GM12878 (cell line): Measurements from ENCODE around the gene NGFR.
A peak's percentile ranks its signal among the peaks of the same experiment; 100 is the strongest.

Experiments used
- EED ChIP-seq: sonication (generic); IDR thresholded peaks from 2 replicates; pipeline ENCODE4 v1.6.1; 2016; ENCODE audit warnings: antibody characterized with exemption, low read depth
- POLR2A ChIP-seq: IDR thresholded peaks from 2 replicates; pipeline ENCODE4 v1.6.1; 2011; ENCODE audit warnings: low read depth, mild to moderate bottlenecking, low read length
- SIX5 ChIP-seq: IDR thresholded peaks from 2 replicates; pipeline ENCODE4 v1.6.1; 2011; ENCODE audit warnings: mild to moderate bottlenecking, low read depth, low read length, moderate library complexity; ENCODE audit not compliant: severe bottlenecking
- TF ChIP-seq, protein P1 (sequence below), 3 experiments: IDR thresholded peaks in 2 of 3; conservative IDR thresholded peaks in 1 of 3; 2 replicates each; pipeline ENCODE4 v1.5.1; 2011; ENCODE audit warnings: low read depth in 3 of 3, low read length in 3 of 3, mild to moderate bottlenecking in 3 of 3, control low read depth in 2 of 3, moderate library complexity in 2 of 3, inconsistent platforms in 1 of 3, mixed read lengths in 1 of 3; ENCODE audit not compliant: control insufficient read depth in 2 of 3, insufficient read depth in 1 of 3; ENCODE audit errors: extremely low read depth in 1 of 3

DNA sequence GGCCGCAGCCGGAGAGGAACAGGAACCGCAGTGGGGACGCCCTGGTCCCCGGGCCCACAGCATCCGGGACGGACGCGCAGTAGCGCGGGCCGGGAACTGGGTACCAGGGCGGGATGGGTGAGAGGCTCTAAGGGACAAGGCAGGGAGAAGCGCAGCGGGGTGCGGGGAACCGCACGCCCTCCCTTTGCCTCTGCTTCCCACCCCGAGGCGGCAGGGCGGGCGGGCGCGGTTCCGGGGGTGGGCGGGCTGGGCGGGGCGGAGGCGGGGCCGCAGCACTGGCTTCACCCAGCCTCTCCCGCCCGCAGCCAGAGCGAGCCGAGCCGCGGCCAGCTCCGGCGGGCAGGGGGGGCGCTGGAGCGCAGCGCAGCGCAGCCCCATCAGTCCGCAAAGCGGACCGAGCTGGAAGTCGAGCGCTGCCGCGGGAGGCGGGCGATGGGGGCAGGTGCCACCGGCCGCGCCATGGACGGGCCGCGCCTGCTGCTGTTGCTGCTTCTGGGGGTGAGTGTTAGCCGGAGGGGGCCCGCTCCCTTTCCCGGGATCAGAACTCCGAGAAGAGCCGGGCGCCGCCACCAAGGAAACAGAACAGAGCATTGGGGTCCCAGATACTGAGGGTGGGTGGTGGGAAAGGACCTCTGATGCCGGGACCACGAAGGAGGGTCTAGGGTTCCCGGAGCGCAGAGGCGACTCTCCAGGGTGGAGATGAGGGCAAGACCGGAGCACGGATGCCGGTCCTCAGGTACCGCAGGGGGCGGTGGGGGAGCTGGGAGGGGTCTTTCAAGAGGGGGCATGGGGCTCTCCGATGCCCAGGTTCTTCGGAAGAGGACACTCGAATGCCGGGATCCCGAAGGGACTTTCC is at the start of gene NGFR:
- peak; percentile 67 for TF ChIP-seq POLR2A
- TF ChIP-seq, protein P1, sequence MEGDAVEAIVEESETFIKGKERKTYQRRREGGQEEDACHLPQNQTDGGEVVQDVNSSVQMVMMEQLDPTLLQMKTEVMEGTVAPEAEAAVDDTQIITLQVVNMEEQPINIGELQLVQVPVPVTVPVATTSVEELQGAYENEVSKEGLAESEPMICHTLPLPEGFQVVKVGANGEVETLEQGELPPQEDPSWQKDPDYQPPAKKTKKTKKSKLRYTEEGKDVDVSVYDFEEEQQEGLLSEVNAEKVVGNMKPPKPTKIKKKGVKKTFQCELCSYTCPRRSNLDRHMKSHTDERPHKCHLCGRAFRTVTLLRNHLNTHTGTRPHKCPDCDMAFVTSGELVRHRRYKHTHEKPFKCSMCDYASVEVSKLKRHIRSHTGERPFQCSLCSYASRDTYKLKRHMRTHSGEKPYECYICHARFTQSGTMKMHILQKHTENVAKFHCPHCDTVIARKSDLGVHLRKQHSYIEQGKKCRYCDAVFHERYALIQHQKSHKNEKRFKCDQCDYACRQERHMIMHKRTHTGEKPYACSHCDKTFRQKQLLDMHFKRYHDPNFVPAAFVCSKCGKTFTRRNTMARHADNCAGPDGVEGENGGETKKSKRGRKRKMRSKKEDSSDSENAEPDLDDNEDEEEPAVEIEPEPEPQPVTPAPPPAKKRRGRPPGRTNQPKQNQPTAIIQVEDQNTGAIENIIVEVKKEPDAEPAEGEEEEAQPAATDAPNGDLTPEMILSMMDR (IDR thresholded peaks at IDR 0.05 in 2 of 3, conservative IDR thresholded peaks at IDR 0.05 in 1 of 3; ENCODE audit: control insufficient read depth in 2 of 3, extremely low read depth in 1 of 3, insufficient read depth in 1 of 3, low read depth in 3 of 3, low read length in 3 of 3), result peak in 1 of 3 experiments; percentile 29; a peak in 1 of 6 replicates
- no peak for TF ChIP-seq SIX5
- TF ChIP-seq EED, result no peak
